ENCODE results near the gene SKAP2. TPM values are rescaled to one million over a fixed set of nuclear protein-coding genes. Genes with fewer than 3 reads are reported as not detected.
A peak's percentile ranks its signal among the peaks of the same experiment; 100 is the strongest.

Gene SKAP2, protein sequence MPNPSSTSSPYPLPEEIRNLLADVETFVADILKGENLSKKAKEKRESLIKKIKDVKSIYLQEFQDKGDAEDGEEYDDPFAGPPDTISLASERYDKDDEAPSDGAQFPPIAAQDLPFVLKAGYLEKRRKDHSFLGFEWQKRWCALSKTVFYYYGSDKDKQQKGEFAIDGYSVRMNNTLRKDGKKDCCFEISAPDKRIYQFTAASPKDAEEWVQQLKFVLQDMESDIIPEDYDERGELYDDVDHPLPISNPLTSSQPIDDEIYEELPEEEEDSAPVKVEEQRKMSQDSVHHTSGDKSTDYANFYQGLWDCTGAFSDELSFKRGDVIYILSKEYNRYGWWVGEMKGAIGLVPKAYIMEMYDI
- polyA plus RNA-seq (2013, experiment 1 of 2): 1.2 TPM
- 1.3 TPM for polyA plus RNA-seq (2013, experiment 2 of 2)

- Histone ChIP-seq H3K36me3 (replicated peaks in 1 of 2; ENCODE audit: control insufficient read depth in 2 of 2, insufficient read depth in 2 of 2, low read length in 2 of 2) (no peaks in the 10 kb centered on the region), H3K27ac (replicated peaks; ENCODE audit: low read length) (peak within 1 kb of the TSS; percentile 29)
- WGBS, 2 donors (ENCODE audit: extremely low coverage in 2 of 2, insufficient read length in 2 of 2, insufficient replicate concordance in 1 of 2): no CpG with 5 or more reads among the region's 52 CpGs
Measured at GRCh38 chr7:26864309-26865093, at the start of gene SKAP2. TSS of gene SKAP2 (minus strand) at chr7:26864590. CDS start at chr7:26864429, 161 bp downstream.

DNA sequence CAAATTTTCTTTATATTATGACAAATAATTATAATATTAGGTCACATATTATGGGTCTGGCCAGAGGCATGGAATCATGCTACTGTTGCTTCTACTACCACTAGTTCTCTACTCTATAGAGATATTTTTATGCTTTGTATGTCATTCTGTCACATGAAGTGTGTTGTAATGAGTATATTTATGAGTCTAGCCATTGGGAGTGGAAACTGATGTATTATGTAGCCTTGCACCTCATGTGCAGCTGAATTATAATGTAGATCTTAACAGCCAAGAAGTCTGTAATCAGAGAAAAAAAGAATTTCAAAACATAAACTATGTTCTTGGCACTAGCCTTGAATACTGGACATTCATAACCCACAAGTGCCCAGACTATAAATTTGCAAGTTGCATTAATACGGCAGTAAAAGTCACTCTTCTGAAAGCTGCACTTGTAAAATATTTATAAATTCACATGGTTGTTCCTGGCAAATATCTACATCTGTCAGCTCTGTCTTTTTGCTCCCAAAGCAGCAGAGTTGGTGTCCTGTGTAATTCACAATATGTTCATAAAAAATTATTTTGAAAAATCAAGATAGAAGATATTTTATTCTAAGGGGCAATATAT, 48.6 kb upstream of the SKAP2 start:
- no peak overlapping the region for H3K4ac ChIP-seq (ENCODE audit: low read length)

More at GRCh38 chr7:26864309-26865093, at the start of gene SKAP2:
- Histone ChIP-seq H3K4me1 (ENCODE audit: control insufficient read depth in 2 of 2, insufficient read depth in 1 of 2, low read depth in 1 of 2, low read length in 2 of 2) (peaks cover 0 to 2% of the 10 kb centered on the region in 2 donors), H3K14ac (ENCODE audit: low read length) (peak within 1 kb of the TSS; percentile 39), H3K79me1 (ENCODE audit: low read depth, low read length) (no peaks in the 10 kb centered on the region), H3K23ac (ENCODE audit: low read depth, low read length, poor library complexity) (peak within 1 kb of the TSS; percentile 68), H2BK5ac (ENCODE audit: low read length) (no peak within 1 kb of the TSS), H3K4ac (ENCODE audit: low read length) (no peak within 1 kb of the TSS), H3K4me3 (ENCODE audit: low read length in 2 of 2) (peak within 1 kb of the TSS; percentile 60 to 84), H3K4me2 (ENCODE audit: insufficient read depth, low read length, poor library complexity, severe bottlenecking) (peak within 1 kb of the TSS; percentile 99), H3K27me3 (ENCODE audit: control insufficient read depth in 3 of 3, insufficient read depth in 3 of 3, low read depth in 1 of 3, low read length in 3 of 3) (peaks cover 0 to 38% (median 6%) of the 10 kb centered on the region in 3 experiments), H2BK12ac (ENCODE audit: low read length) (no peak within 1 kb of the TSS), H3K18ac (ENCODE audit: low read length) (peak within 1 kb of the TSS; percentile 91), H2AK5ac (ENCODE audit: low read depth, low read length) (no peak within 1 kb of the TSS), H4K8ac (ENCODE audit: low read depth, low read length) (no peak within 1 kb of the TSS), H4K91ac (ENCODE audit: low read depth, low read length, poor library complexity) (peak within 1 kb of the TSS; percentile 46), H2AFZ (ENCODE audit: low read length) (peak within 1 kb of the TSS; percentile 99), H3K9me3 (replicated peaks in 1 of 2; ENCODE audit: control insufficient read depth in 2 of 2, insufficient read depth in 1 of 2, low read depth in 1 of 2, low read length in 2 of 2) (peaks cover 0 to 4% of the 10 kb centered on the region in 2 donors), H3K9ac (ENCODE audit: low read depth, low read length, poor library complexity) (peak within 1 kb of the TSS; percentile 85), H2BK120ac (ENCODE audit: low read depth, low read length) (no peak within 1 kb of the TSS), H2BK15ac (ENCODE audit: low read length) (peak within 1 kb of the TSS; percentile 19)
- peak; percentile 97 for DNase-seq (ENCODE audit: low spot score)

DNA sequence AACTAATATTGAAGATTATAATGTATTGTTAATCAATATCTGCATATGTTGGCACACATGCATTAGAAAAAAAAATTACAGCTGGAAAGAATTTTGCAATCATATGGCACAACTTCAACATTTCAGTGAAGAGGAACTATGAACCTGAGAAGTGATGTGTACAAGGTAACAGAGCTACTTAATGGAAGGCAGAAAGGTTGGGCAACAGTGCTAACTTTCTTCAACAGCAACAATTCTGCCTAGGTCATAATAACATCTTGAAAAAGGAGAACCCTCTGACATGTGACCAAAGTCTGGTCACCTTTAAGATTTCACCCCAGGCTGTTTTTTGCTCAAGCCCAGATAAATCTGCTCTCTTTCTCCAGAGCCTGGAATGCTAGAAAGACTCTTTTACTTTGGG, 47.9 kb upstream of the SKAP2 start:
- Histone ChIP-seq H2BK12ac (ENCODE audit: low read length) (no peak overlapping the region), H2BK120ac (ENCODE audit: low read depth, low read length) (no peak overlapping the region), H3K9ac (ENCODE audit: low read depth, low read length, poor library complexity) (no peak overlapping the region), H3K4me2 (ENCODE audit: insufficient read depth, low read length, poor library complexity, severe bottlenecking) (no peak overlapping the region), H4K8ac (ENCODE audit: low read depth, low read length) (no peak overlapping the region), H2AFZ (ENCODE audit: low read length) (no peak overlapping the region), H3K4ac (ENCODE audit: low read length) (no peak overlapping the region), H2AK5ac (ENCODE audit: low read depth, low read length) (no peak overlapping the region), H3K9me3 (replicated peaks in 1 of 2; ENCODE audit: control insufficient read depth in 2 of 2, insufficient read depth in 1 of 2, low read depth in 1 of 2, low read length in 2 of 2) (no peaks in the 10 kb centered on the region), H3K18ac (ENCODE audit: low read length) (no peak overlapping the region), H3K27me3 (ENCODE audit: control insufficient read depth in 3 of 3, insufficient read depth in 3 of 3, low read depth in 1 of 3, low read length in 3 of 3) (peaks cover 0 to 5% (median 0%) of the 10 kb centered on the region in 3 experiments), H3K27ac (replicated peaks; ENCODE audit: low read length) (no peak overlapping the region), H2BK5ac (ENCODE audit: low read length) (no peak overlapping the region), H3K4me3 (ENCODE audit: low read length in 2 of 2) (no peak overlapping the region), H3K36me3 (replicated peaks in 1 of 2; ENCODE audit: control insufficient read depth in 2 of 2, insufficient read depth in 2 of 2, low read length in 2 of 2) (no peaks in the 10 kb centered on the region), H2BK15ac (ENCODE audit: low read length) (no peak overlapping the region), H3K23ac (ENCODE audit: low read depth, low read length, poor library complexity) (no peak overlapping the region), H3K14ac (ENCODE audit: low read length) (no peak overlapping the region), H3K79me1 (ENCODE audit: low read depth, low read length) (no peaks in the 10 kb centered on the region), H3K4me1 (ENCODE audit: control insufficient read depth in 2 of 2, insufficient read depth in 1 of 2, low read depth in 1 of 2, low read length in 2 of 2) (no peaks in the 10 kb centered on the region), H4K91ac (ENCODE audit: low read depth, low read length, poor library complexity) (no peak overlapping the region)
- no peak for DNase-seq (ENCODE audit: low spot score)

More for the DNA sequence above, 48.6 kb upstream of the SKAP2 start:
- Histone ChIP-seq H3K9me3 (replicated peaks in 1 of 2; ENCODE audit: control insufficient read depth in 2 of 2, insufficient read depth in 1 of 2, low read depth in 1 of 2, low read length in 2 of 2) (no peaks in the 10 kb centered on the region), H2AK5ac (ENCODE audit: low read depth, low read length) (no peak overlapping the region), H3K23ac (ENCODE audit: low read depth, low read length, poor library complexity) (no peak overlapping the region), H3K4me1 (ENCODE audit: control insufficient read depth in 2 of 2, insufficient read depth in 1 of 2, low read depth in 1 of 2, low read length in 2 of 2) (no peaks in the 10 kb centered on the region), H2BK15ac (ENCODE audit: low read length) (no peak overlapping the region), H2AFZ (ENCODE audit: low read length) (no peak overlapping the region), H3K14ac (ENCODE audit: low read length) (no peak overlapping the region), H3K4me3 (ENCODE audit: low read length in 2 of 2) (no peak overlapping the region), H4K8ac (ENCODE audit: low read depth, low read length) (no peak overlapping the region), H3K18ac (ENCODE audit: low read length) (no peak overlapping the region), H3K4me2 (ENCODE audit: insufficient read depth, low read length, poor library complexity, severe bottlenecking) (no peak overlapping the region), H3K27ac (replicated peaks; ENCODE audit: low read length) (no peak overlapping the region), H3K79me1 (ENCODE audit: low read depth, low read length) (no peaks in the 10 kb centered on the region), H2BK5ac (ENCODE audit: low read length) (no peak overlapping the region), H3K9ac (ENCODE audit: low read depth, low read length, poor library complexity) (no peak overlapping the region), H2BK12ac (ENCODE audit: low read length) (no peak overlapping the region), H3K36me3 (replicated peaks in 1 of 2; ENCODE audit: control insufficient read depth in 2 of 2, insufficient read depth in 2 of 2, low read length in 2 of 2) (no peaks in the 10 kb centered on the region), H4K91ac (ENCODE audit: low read depth, low read length, poor library complexity) (no peak overlapping the region), H3K27me3 (ENCODE audit: control insufficient read depth in 3 of 3, insufficient read depth in 3 of 3, low read depth in 1 of 3, low read length in 3 of 3) (peaks cover 0 to 10% (median 0%) of the 10 kb centered on the region in 3 experiments), H2BK120ac (ENCODE audit: low read depth, low read length) (no peak overlapping the region)
- DNase-seq (ENCODE audit: low spot score): no peak
- no CpG with 5 or more reads among the region's 1 CpG for WGBS, 2 donors (ENCODE audit: extremely low coverage in 2 of 2, insufficient read length in 2 of 2, insufficient replicate concordance in 1 of 2)

DNA sequence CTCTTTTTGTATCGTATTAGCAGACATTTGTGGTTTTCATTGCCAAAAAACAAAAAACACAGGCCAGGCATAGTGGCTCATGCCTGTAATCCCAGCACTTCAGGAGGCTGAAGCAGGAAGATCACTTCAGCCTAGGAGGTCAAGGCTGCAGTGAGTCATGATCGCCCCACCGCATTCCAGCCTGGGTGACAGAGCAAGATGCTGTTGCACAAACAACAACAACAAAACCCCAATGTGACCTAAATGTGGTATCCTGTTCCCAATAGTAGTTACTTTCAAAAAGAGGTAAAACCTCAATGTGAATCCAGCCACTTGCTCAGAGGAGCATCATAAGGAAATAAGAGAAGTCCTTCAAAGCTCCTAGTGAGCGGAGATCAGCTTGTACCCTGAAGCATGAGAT, 45.8 kb upstream of the SKAP2 start:
- H3K18ac ChIP-seq (ENCODE audit: low read length): no peak overlapping the region
- no peak overlapping the region for H2AK5ac ChIP-seq (ENCODE audit: low read depth, low read length)
- no peak overlapping the region for H3K27ac ChIP-seq (replicated peaks; ENCODE audit: low read length)
- no peak overlapping the region for H4K8ac ChIP-seq (ENCODE audit: low read depth, low read length)
- no peak overlapping the region for H3K14ac ChIP-seq (ENCODE audit: low read length)
- H3K4me1 ChIP-seq (ENCODE audit: control insufficient read depth in 2 of 2, insufficient read depth in 1 of 2, low read depth in 1 of 2, low read length in 2 of 2): no peaks in the 10 kb centered on the region
- H3K27me3 ChIP-seq (ENCODE audit: control insufficient read depth in 3 of 3, insufficient read depth in 3 of 3, low read depth in 1 of 3, low read length in 3 of 3): no peaks in the 10 kb centered on the region
- H3K36me3 ChIP-seq (replicated peaks in 1 of 2; ENCODE audit: control insufficient read depth in 2 of 2, insufficient read depth in 2 of 2, low read length in 2 of 2): no peaks in the 10 kb centered on the region
- H3K9ac ChIP-seq (ENCODE audit: low read depth, low read length, poor library complexity): no peak overlapping the region
- no CpG with 5 or more reads among the region's 4 CpGs for WGBS, 2 donors (ENCODE audit: extremely low coverage in 2 of 2, insufficient read length in 2 of 2, insufficient replicate concordance in 1 of 2)
- no peak overlapping the region for H2BK5ac ChIP-seq (ENCODE audit: low read length)
- no peak overlapping the region for H2BK12ac ChIP-seq (ENCODE audit: low read length)
- H2BK15ac ChIP-seq (ENCODE audit: low read length): no peak overlapping the region
- H2AFZ ChIP-seq (ENCODE audit: low read length): no peak overlapping the region
- H2BK120ac ChIP-seq (ENCODE audit: low read depth, low read length): no peak overlapping the region
- H3K9me3 ChIP-seq (replicated peaks in 1 of 2; ENCODE audit: control insufficient read depth in 2 of 2, insufficient read depth in 1 of 2, low read depth in 1 of 2, low read length in 2 of 2): no peaks in the 10 kb centered on the region
- H3K23ac ChIP-seq (ENCODE audit: low read depth, low read length, poor library complexity): no peak overlapping the region
- H3K4me2 ChIP-seq (ENCODE audit: insufficient read depth, low read length, poor library complexity, severe bottlenecking): no peak overlapping the region
- DNase-seq (ENCODE audit: low spot score): no peak
- no peak overlapping the region for H4K91ac ChIP-seq (ENCODE audit: low read depth, low read length, poor library complexity)
- H3K4ac ChIP-seq (ENCODE audit: low read length): no peak overlapping the region
- no peaks in the 10 kb centered on the region for H3K79me1 ChIP-seq (ENCODE audit: low read depth, low read length)
- no peak overlapping the region for H3K4me3 ChIP-seq (ENCODE audit: low read length in 2 of 2)

All from neuronal stem cell (in vitro differentiated cells).